NT2/D1 (cell line): ENCODE measurements around the gene SLC24A3.

Experiments
- SUZ12 ChIP-seq: IDR thresholded peaks from 2 replicates; pipeline ENCODE4 v1.6.1; 2011; ENCODE audit not compliant: insufficient read length, insufficient read depth; ENCODE audit errors: extremely low read depth
- YY1 ChIP-seq: IDR thresholded peaks from 2 replicates; pipeline ENCODE4 v1.6.1; 2011; ENCODE audit not compliant: insufficient read length, insufficient read depth
- ZNF274 ChIP-seq: IDR thresholded peaks from 2 replicates; pipeline ENCODE4 v1.6.1; 2011; ENCODE audit warnings: mild to moderate bottlenecking, low read depth, low read length

DNA sequence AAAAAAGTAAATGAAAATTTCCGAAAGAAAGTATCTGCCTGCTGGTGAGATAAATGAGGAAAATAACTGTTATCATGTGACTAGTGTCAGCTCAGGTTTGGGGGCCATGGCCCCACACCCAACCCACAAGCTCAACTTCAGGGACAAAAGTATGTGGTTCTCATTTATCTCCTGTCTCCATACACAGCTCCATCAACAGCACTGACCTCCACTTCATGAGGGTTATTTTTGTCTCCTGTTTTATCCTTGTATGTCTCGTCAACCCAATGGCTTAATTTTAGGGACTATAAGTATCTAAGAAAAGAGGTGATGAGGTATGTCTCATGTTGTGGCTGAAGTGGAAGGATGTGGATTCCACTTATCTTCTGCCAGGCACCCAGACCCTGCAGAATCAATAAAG lies 274.0 kb downstream of the SLC24A3 start:
- TF ChIP-seq SUZ12 (no peak), YY1 (no peak), ZNF274 (no peak)
